EH (cell line): ENCODE measurements around the gene PIK3C2G.

Source experiments
- DNase-seq: peaks from one replicate; pipeline ENCODE4 v3.0.0-alpha.2; 2015; ENCODE audit warnings: low read depth

PIK3C2G gene

DNA sequence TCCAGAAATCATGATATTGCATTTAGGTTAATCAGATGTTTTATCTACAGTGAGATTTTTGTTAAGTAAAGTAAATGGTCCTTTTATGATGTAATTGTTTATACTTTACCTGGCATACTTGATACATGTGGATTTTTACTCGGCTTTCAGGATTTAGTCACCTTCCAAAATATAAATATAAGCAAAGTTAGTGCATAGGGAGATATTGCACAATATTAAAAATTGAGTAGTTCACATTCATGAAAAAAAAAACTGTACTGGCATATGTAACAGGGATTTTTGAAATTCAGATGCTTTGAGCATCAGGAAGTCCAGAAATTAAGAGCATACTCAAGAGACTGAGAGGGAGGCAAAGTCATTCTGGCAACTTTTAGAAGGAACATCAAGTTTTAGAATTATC, 303.0 kb downstream of the PIK3C2G start:
- no peak for DNase-seq

DNA sequence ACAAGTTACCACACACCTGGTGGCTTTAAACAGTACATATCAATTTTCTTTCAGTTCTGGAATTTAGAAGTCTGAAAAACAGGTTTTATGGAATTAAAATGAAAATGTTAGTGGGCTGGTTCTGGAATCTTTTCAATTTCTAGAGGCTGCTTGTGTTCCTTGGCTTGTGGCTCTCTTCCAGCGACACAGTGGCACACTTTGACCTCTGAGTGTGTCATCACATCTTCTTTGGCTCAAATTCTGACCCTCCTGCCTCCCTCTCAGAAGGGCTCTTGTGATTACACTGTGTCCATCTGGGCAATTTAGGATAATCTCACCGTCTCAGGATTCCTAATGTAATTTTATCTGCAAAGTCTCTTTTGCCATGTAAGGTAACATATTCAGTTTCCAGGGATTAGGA, 306.5 kb downstream of the PIK3C2G start:
- DNase-seq, result no peak

DNA sequence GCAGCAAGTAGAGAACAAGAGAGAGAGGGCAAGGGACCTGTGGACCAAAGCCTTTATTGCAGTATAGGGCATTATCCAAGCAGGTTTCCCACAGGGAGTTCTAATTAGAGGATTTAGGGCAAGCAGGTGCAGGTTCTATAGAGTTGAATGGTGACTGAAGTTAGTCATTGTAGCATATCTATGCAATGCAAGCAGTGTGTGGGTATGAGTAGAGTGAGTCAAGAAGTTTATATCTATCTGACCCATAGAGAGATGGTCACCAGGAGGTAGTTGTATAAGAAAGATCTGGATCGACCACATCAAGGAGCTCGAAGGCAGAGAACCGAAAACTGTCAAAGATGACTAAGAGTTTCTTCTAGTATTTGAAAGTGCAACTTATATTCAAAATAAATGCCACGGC, 309.2 kb downstream of the PIK3C2G start:
- no peak for DNase-seq

DNA sequence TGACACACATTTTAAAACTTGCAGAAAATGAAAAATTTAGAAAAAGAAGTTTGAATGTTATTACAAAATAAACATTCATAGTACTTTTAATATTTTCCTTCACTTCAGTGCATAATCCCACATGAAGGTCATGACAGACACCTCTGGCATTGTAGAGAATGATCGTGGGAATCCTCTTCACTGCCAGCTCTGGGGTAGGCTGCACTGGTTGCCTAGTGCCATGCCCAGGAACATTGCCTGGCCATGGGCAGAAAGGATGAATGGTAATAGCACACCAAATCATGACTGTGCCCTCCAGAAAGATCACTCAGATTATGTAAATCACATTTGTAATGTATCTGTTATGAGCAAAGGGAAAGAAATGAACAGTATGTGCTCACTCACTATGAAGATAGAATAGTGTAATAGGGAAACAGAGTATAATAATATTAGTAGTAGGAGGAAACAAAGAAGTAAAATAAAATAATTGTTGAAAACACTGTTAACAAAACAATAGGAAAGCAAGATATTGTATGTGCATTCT, 314.8 kb downstream of the PIK3C2G start:
- DNase-seq, result peak; percentile 22

DNA sequence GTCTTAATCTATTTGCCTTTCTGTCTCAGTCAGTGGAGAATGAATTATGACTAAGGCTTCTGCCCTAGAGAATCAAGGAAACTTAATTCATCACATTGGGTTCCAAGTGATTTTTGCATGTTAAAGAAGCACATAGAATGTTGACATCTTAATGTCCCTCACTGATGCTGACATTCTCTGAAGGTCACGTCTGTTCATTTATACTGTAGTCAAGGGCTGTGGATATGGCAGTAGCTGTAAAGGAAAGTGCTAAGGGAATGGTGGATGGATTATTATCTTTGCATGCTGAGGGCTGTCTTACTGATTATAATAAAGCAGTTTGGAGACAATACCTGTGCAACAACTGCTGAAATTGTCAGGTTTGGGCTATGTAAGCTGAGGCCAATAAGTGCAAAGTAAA, 315.3 kb downstream of the PIK3C2G start:
- DNase-seq, result no peak

DNA sequence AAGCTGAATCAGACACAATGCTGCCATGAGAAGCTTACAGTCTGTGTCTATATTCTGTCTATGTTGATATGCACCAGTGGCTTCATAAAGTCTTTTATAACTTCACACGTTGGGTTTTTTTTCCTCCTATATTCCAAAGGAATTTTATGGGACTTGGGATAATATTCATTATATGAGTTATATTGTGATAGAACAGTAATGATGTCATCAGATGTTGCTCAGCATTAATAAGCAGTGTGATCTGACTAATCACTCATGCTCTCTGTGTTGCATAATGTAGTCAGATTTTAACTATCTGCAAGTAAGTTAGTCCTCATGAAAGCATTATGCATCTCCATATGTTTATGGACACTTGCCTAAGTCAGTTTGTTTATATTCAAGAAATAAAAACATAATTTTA, 316.9 kb downstream of the PIK3C2G start:
- DNase-seq, result peak; percentile 34

DNA sequence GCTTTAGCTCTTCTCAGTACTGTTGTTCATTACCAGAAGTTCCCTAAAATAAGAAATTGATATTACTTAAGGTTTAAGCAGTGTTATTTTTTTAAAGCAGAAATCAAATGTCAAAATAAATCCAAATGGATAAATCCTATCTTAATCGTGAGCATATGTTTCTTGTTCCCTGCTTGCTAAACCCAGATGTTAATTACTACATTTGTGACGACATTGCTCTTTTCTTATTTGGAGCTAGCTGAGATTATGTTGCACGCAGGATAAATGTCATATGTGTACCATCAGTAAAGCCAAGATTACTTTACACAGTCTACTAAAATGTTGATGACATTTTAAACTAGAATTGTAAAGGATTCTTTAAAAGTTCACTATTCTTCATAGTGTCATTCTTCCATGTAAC, 319.0 kb downstream of the PIK3C2G start:
- no peak for DNase-seq

DNA sequence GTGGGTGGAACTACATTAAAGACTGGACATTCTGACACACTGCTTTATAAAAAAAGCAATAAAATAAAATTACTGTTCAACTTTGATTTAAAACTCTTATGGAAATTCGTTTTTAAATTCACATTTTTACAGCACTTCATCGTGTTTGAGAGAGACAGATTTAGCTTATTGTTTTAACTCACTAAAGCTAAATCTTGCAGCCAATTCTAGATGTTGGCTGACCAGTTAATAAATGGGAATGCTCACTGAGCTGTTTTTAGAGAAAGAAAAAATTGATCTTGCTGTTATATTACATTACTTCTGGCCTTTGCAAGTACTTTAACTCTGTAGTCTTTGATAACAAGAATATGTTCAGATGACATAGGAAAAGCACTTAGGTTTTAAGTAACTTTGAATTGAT, 319.4 kb downstream of the PIK3C2G start:
- no peak for DNase-seq

DNA sequence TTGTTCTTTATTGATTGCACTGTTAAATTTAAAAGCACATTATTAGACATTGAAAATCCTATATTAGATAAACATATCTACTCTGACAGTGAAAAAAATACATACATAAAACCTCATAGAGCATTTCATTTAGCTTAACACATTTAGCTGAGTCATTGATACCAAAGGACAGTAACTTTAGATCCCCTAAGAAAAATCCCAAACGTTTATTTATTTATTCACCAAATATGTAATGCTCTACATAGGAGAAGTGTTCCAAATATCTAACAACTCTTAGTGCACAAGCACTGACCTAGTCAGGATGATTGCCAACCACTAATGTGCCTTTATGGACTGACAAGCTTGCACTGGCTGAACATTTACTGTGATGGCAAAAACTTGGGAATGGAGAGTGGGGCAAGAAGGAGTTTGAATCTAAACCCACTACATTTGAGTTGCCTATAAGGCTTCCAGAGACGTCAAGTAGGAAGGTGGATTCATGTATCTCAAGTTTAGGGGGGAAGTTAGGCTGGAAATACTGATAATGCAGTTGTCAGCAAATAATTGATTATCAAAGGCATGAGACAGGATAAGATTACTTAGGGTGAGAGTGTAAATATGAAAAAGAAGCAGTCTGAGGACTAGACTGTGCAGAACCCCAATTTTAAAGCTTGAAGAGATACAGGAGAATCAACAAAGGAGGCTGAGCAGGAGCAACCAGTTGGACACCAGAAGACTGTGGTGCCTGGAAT, 320.1 kb downstream of the PIK3C2G start:
- peak; percentile 28 for DNase-seq

DNA sequence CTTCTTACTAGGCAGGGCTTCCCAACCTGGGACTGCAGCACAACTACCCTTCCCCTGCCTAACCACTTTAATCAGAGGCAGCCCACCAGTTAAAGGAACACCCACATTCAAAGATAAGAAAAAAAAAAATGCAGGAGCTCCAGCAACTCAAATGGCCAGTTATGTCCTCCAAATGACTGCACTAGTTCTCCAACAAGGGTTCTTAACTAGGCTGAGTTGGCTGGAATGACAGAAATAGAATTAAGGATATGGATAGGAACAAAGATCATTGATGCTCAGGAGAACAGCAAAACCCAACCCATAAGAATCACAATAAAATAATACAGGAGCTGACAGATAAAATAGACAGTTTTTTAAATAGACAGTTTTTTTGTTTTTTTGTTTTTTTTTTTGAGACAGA, 322.3 kb downstream of the PIK3C2G start:
- DNase-seq, result no peak

DNA sequence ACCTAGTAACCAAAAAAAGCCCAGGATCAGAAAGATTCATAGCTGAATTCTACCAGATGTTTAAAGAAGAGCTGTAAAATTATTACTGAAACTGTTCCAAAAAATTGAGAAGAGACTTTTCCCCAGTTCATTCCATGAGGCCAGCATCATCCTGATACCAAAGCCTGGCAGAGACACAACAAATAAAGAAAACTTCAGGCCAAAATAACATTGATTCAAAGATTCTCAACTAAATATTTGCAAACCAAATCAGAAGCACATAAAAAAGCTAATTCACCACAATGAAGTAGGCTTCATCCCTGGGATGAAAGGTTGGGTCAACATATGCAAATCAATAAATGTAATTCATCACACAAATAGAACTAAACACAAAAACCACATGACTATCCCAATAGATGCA, 325.3 kb downstream of the PIK3C2G start:
- DNase-seq, result no peak

DNA sequence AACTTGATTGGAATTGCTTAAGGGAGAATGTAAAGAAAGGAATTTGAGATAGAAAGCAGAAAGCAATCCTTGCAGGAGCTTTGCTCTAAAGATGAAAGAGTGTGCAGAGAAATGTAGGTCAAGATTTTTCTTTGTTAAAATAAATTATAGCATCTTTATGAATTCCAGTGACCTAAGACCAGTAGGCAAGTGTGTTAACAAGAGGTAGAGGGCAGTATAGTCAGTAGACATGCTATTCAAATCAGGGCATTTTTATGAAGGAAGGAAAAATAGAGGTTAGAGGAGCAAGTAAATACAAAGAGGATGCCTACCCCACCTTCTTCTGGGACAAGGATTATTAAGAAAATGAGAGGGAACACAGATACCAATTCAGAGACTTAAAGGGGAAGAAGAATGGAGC, 328.0 kb downstream of the PIK3C2G start:
- no peak for DNase-seq

DNA sequence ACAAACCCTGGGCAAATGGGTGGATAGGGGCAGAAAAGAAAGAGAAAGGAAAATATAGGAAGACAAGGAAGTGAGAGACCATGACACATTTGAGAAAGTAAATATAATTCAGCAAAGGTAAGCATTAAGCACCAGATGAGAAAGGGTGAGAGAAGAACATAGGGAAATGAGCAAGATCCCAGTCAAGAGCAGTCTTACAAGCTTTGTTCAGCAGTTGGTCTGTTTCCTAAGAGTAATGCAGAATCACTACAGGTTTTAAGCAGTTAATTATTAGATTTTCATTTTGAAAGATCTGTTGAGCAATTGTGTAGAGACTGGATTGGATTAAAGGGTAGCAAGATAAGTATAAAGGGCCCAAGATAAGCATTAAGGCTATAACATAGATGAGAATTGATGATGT, 330.2 kb downstream of the PIK3C2G start:
- DNase-seq, result no peak

DNA sequence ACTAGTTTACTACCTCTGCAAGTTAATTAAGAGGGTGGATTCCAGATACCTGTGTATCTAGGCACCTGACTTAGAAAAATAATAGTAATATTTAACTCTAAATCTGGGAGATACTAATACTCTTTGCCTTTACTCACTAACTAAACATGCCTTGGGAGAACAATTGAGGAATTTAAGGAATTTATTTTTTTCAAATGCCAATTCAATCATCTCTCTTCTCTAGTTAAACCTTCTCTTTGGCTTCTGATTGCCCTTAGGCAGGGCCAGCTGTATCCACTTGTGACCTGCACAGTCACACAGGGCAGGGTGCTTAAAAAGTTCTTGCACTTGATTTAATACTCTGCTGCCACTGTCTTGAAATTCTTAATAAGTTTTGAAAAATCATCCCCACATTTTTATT, 334.1 kb downstream of the PIK3C2G start:
- peak; percentile 28 for DNase-seq

DNA sequence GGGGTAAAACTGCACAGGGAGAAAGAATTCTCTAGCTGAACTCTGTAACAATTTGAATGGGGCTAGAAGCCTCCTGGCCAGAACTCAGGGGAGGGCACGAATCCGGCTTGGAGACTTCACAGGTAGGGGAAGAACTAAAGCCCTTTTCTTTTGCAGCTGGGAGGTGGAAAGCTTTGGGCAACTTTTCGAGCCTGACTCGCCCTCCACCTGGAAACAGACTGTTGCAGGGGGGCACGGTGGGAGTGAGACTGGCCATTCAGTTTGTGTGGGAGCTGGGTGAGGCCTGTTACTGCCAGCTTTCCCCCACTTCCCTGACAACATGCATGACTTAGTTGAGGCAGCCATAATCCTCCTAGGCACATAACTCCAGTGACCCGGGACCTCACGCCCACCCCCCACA, 340.6 kb downstream of the PIK3C2G start:
- no peak for DNase-seq

DNA sequence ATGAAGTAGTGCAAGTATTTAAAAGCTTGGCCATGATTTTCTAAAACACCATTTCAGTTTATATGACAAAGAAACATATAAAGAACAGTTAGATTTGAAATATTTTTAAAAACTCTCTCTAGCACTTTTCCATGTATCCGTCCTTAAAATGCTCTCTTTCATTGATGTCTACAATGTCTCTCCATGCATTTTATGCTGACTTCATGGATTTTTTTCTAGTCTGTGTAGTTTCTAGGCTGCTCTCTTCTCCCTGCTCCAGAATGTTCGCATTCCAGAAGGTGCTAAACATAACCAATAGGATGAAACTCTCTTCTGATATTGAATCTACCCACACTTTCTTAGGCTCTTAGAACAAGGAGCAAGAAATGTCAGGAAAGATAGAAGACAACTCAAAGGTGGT, 351.7 kb downstream of the PIK3C2G start:
- peak; percentile 1 for DNase-seq

DNA sequence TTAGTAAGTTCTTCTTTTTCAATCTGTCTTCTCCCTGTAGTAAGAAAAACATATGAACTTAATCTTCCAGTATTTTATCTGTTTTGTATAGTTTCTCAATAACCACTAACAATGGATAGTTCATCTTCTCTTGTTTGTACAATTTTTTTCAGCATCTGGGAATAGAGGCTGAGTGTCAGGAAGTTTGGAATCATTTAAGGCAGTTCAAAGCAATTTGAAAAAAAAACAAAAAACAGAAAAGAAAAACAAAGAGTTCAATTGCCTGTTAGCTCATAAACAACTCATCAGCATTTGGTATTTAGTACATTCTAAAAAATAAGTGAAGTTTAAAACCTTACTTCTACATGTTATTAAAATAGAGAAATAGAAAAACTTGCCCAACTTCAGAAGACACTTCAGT, 359.7 kb downstream of the PIK3C2G start:
- no peak for DNase-seq

DNA sequence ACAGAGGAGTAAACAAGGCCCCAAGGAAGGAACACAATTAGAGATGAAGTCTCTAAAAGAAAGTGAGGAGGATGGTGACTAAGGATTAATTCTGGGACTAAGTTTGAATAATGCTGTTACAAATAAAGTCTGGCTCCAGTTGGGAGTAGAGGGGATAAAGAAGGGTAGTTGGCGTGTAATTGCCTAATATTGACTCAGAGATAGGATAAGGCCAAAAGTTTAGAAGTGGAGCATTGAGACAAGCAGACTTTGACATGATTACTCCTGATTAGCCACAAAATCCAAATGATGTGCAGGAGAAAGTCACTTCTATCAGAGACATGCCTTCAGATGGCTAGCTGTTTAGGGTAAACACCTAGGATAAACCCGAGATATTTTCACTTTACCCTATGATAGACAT, 368.1 kb downstream of the PIK3C2G start:
- no peak for DNase-seq

DNA sequence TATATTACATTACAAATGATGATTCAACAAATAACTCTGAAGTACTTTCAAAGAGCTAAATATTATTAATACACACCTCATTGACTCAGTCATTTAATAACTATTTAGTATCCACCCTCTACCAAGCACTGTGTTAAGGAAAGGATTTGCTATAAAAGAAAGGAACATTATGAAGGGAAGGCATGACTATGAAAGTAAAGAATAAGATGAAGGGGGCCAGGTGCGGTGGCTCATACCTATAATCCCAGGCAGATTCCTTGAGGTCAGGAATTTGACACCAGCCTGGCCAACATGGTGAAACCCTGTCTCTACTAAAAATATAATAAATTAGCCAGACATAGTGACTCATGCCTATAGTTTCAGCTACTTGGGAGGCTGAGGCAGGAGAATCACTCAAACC, 368.6 kb downstream of the PIK3C2G start:
- no peak for DNase-seq

DNA sequence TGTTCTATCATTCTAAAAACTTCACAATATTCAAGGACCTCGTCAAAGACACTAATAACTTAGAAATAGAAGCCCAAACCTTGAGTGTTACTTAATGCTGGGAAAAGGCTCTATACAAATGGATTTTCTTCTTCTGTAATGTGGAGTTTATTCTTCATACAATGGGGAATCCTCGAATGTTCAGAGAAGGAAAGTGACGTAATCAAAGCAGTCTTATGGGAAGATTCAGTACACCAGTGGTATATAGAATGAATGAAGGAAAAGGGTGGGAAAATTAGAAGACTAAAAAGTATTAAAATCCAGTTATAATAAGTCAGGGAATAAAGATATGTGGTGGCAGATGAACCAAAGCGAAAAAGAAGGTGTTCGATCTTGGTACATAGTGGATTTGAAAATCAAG, 370.0 kb downstream of the PIK3C2G start:
- DNase-seq, result no peak

DNA sequence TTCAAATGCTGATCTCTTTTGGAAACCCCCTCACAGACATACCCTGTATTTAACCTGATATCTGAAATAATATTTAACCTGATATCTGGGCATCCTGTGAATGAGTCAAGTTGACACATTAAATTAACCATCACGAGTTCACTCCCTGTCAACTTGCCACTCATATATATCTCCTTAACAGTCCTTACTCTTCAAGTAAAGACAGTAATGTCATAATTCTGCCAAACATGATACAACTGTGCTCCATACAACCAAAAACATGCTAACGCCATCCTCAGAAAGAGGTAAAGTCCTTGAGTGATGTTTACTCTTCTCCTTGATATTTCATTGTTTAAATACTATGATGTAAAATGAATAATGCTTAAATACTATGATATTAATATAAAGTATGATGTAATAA, 371.5 kb downstream of the PIK3C2G start:
- no peak for DNase-seq

DNA sequence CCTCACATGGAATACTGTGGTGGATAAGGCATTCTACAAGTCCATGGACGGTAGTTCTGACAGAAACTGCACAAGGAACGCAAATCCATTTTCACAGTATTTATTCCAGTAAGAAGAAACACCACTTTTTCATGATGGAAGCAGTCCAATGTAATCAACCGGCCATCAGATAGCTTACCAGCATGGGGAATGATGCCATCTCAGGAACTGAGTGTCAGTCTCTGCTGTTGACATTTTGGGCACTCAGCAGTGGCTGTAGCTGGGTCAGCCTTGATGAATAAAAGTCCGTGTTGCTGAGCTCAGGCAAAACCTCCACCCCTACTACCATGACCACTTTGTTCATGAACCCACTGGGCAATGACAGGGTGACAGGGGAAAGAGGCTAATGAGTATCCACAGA, 373.1 kb downstream of the PIK3C2G start:
- DNase-seq, result no peak

DNA sequence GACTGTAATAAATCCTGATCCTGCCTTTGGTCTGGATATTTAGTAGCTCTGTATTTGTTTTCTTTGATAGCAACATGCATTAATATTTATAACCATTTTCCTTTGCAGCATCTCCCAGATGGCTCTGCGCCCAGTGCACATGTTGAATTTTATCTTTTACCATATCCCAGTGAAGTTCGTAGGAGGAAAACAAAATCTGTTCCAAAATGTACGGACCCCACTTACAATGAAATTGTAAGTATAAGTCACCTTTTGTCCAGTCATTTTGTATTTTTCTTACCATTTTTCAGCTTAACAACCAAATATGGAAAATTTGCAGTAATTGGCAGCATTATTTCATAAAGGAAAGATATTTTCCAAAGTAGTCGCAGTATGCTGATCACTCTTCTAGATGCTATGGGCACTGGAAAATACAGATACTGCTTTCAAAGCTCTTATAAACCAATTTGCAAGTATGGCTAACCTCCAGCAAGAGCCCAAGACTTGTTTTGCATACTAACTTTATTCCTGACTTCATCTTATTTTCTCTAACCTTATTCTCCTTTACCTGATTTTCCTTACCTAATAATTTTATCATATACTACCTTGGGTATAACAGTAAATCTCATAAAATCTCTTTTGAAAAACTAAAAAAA, 379.1 kb downstream of the PIK3C2G start:
- DNase-seq, result no peak

DNA sequence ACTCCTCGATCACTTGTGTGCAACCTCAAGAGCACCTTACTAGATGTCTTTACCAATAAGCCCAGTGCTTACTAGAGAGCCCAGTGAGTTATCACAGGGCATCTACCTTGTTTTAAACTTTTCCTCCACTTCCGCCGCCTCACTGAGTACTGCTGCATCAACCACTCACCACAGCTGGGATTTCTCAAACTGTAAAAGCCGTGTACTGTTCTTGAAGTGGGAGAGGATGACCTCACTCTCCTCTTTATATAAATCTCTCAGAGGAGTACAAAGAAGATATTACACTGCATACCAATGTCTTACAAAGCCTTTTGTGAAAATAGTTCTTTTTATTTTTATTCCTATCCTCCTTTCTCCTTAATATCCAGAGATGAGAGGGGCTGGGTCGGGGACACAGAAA, 382.4 kb downstream of the PIK3C2G start:
- DNase-seq, result peak; percentile 15
